Omental fat pad (tissue), 4 donors: Measurements from ENCODE around the gene NTM. TPM values are rescaled to one million over a fixed set of nuclear protein-coding genes. Genes with fewer than 3 reads are reported as not detected.

ENCODE experiments used
- ATAC-seq: fragments of 150-250 bp; one replicate; pipeline ENCODE4 v1.9.1; 2016; ENCODE audit warnings: mild to moderate bottlenecking, moderate library complexity; ENCODE audit not compliant: low FRiP score
- DNase-seq: peaks from one replicate; pipeline ENCODE4 v3.0.0-alpha.2; 2019; ENCODE audit warnings: low spot score
- CTCF ChIP-seq, 3 donors: fragments of 450-650 bp; IDR thresholded peaks; one replicate each; pipeline ENCODE4 v1.5.1; 2016 to 2017; ENCODE audit warnings: antibody characterized with exemption in 3 of 3, mild to moderate bottlenecking in 3 of 3, moderate library complexity in 2 of 3
- total RNA-seq, 4 donors: library from RNA; depleted of rRNA; stranded (reverse); fragments of >200 nt; gene quantifications; one replicate each; pipeline ENCODE4 v1.1.0, GENCODE V29; 2016

The NTM gene
- total RNA-seq, 4 donors from 2014 or later, result 0.56 to 5.5 (median 2.4) TPM

GRCh38 chr11:132237781-132238180 lies 867.4 kb downstream of the NTM start:
- no peak for ATAC-seq
- no peak for DNase-seq
- TF ChIP-seq CTCF (IDR thresholded peaks at IDR 0.05), result no peak

- no peak for TF ChIP-seq CTCF (IDR thresholded peaks at IDR 0.05)
- DNase-seq (no peak), ATAC-seq (no peak)
Observed at GRCh38 chr11:132238331-132238866, 868.0 kb downstream of the NTM start.

GRCh38 chr11:132240374-132240773 lies 870.0 kb downstream of the NTM start:
- DNase-seq, result no peak
- TF ChIP-seq CTCF (IDR thresholded peaks at IDR 0.05), result no peak
- ATAC-seq, result no peak

GRCh38 chr11:132242632-132243031 lies 872.2 kb downstream of the NTM start:
- DNase-seq (no peak), ATAC-seq (no peak)
- no peak for TF ChIP-seq CTCF (IDR thresholded peaks at IDR 0.05)

- ATAC-seq (no peak), DNase-seq (no peak)
- no peak for TF ChIP-seq CTCF (IDR thresholded peaks at IDR 0.05)
Observed at GRCh38 chr11:132244846-132245245, 874.4 kb downstream of the NTM start.

- no peak for TF ChIP-seq CTCF (IDR thresholded peaks at IDR 0.05)
- ATAC-seq, result no peak
Observed at GRCh38 chr11:132245403-132246385, 875.3 kb downstream of the NTM start.

More at GRCh38 chr11:132245403-132246385, 875.3 kb downstream of the NTM start:
- DNase-seq, result no peak
